CD14-positive monocyte (primary cell): ENCODE measurements around the gene DUS1L. TPM values are rescaled to one million over a fixed set of nuclear protein-coding genes. Genes with fewer than 3 reads are reported as not detected.

Experiments
- DNase-seq, 3 donors: peaks; one replicate each; pipeline ENCODE4 v3.0.0-alpha.2; 2011 to 2022
- H2AFZ ChIP-seq: 2 replicates; pipeline ENCODE4 v1.6.0; 2012; ENCODE audit warnings: mild to moderate bottlenecking, low read depth, low read length, inconsistent platforms; ENCODE audit not compliant: insufficient read depth, poor library complexity, severe bottlenecking
- H3K27ac ChIP-seq, 2 donors: 1 replicate in 1 of 2; 2 replicates in 1 of 2; pipeline ENCODE4 v1.5.1; 2012 to 2013; ENCODE audit warnings: low read length in 2 of 2, control low read depth in 1 of 2, inconsistent platforms in 1 of 2, low read depth in 1 of 2, mild to moderate bottlenecking in 1 of 2
- H3K27me3 ChIP-seq, 2 donors: one replicate each; pipeline versions ENCODE4 v1.6.0 to v1.6.1; 2011 to 2013; ENCODE audit warnings: low read length in 2 of 2; ENCODE audit not compliant: control insufficient read depth in 2 of 2, insufficient read depth in 2 of 2
- H3K36me3 ChIP-seq, 2 donors: replicated peaks in 1 of 2; 1 replicate in 1 of 2; 2 replicates in 1 of 2; pipeline versions ENCODE4 v1.5.1 to v1.6.1; 2012 to 2013; ENCODE audit warnings: low read length in 2 of 2, control low read depth in 1 of 2, inconsistent platforms in 1 of 2, mild to moderate bottlenecking in 1 of 2; ENCODE audit not compliant: insufficient read depth in 2 of 2, control insufficient read depth in 1 of 2
- H3K4me1 ChIP-seq, 2 donors: 1 replicate in 1 of 2; 2 replicates in 1 of 2; pipeline versions ENCODE4 v1.5.1 to v1.6.1; 2012 to 2013; ENCODE audit warnings: low read length in 2 of 2, control low read depth in 1 of 2, inconsistent platforms in 1 of 2, mild to moderate bottlenecking in 1 of 2, moderate library complexity in 1 of 2; ENCODE audit not compliant: insufficient read depth in 2 of 2, control insufficient read depth in 1 of 2
- H3K4me2 ChIP-seq: replicated peaks from 2 replicates; pipeline ENCODE3; 2012; ENCODE audit warnings: low read length, moderate library complexity, mild to moderate bottlenecking; ENCODE audit not compliant: poor library complexity, severe bottlenecking; ENCODE audit errors: extremely low read depth
- H3K4me3 ChIP-seq, 3 experiments: fragments of 200-600 bp in 1 of 3; sonication (generic) in 1 of 3; replicated peaks in 1 of 3; 1 replicate in 2 of 3; 2 replicates in 1 of 3; pipeline ENCODE4 v1.5.1; 2011 to 2013; ENCODE audit warnings: low read length in 3 of 3, mild to moderate bottlenecking in 3 of 3, control low read depth in 2 of 3, low read depth in 2 of 3, inconsistent platforms in 1 of 3, moderate library complexity in 1 of 3
- H3K79me2 ChIP-seq: 2 replicates; pipeline ENCODE4 v1.6.0; 2012; ENCODE audit warnings: mild to moderate bottlenecking, control low read depth, inconsistent platforms, low read length, moderate library complexity; ENCODE audit not compliant: insufficient read depth
- H3K9ac ChIP-seq: 2 replicates; pipeline ENCODE4 v1.6.0; 2017; ENCODE audit warnings: low read length, mild to moderate bottlenecking; ENCODE audit not compliant: insufficient read depth, poor library complexity, severe bottlenecking
- H3K9me3 ChIP-seq, 2 donors: replicated peaks in 1 of 2; 1 replicate in 1 of 2; 2 replicates in 1 of 2; pipeline versions ENCODE4 v1.5.1 to v1.6.1; 2012 to 2013; ENCODE audit warnings: low read length in 2 of 2, control low read depth in 1 of 2; ENCODE audit not compliant: control insufficient read depth in 1 of 2, insufficient read depth in 1 of 2
- H4K20me1 ChIP-seq: 2 replicates; pipeline ENCODE4 v1.6.0; 2012; ENCODE audit warnings: mild to moderate bottlenecking, low read length, control low read depth, moderate library complexity; ENCODE audit not compliant: insufficient read depth
- H3K27ac Mint-ChIP-seq, 7 donors: one replicate each; pipeline ENCODE4 v1.8.0; 2020; ENCODE audit warnings: mild to moderate bottlenecking in 7 of 7, mixed read lengths in 7 of 7, moderate library complexity in 6 of 7, inconsistent platforms in 2 of 7
- H3K27me3 Mint-ChIP-seq, 3 donors: one replicate each; pipeline ENCODE4 v1.8.0; 2021 to 2022; ENCODE audit warnings: low read depth in 3 of 3, mild to moderate bottlenecking in 3 of 3, mixed read lengths in 3 of 3, moderate library complexity in 3 of 3, inconsistent platforms in 1 of 3
- H3K36me3 Mint-ChIP-seq, 2 donors: one replicate each; pipeline ENCODE4 v1.8.0; 2020; ENCODE audit warnings: mixed read lengths in 2 of 2, inconsistent platforms in 1 of 2, mild to moderate bottlenecking in 1 of 2
- H3K4me1 Mint-ChIP-seq: one replicate; pipeline ENCODE4 v1.8.0; 2020; ENCODE audit warnings: mild to moderate bottlenecking, mixed read lengths
- H3K4me3 Mint-ChIP-seq, 2 donors: one replicate each; pipeline ENCODE4 v1.8.0; 2020; ENCODE audit warnings: mild to moderate bottlenecking in 2 of 2, mixed read lengths in 2 of 2, moderate library complexity in 1 of 2
- H3K9me3 Mint-ChIP-seq, 7 donors: one replicate each; pipeline ENCODE4 v1.8.0; 2020 to 2022; ENCODE audit warnings: mixed read lengths in 7 of 7, mild to moderate bottlenecking in 6 of 7, moderate library complexity in 6 of 7, inconsistent platforms in 2 of 7
- CTCF ChIP-seq: fragments of 200-600 bp; IDR thresholded peaks from one replicate; pipeline ENCODE4 v1.8.0; 2022; ENCODE audit warnings: antibody characterized with exemption, mild to moderate bottlenecking
- WGBS: methylation state at CpG from one replicate; pipeline ENCODE4 v1.1.5; 2013; ENCODE audit warnings: missing lambda C conversion rate; ENCODE audit not compliant: insufficient coverage; 5-methylcytosine and 5-hydroxymethylcytosine counted together
- intact Hi-C, 2 donors: fragments of 100-400 bp; cut with micrococcal nuclease; formaldehyde crosslinking; loops; one replicate each; pipeline versions ENCODE4 v1.15.0 to v1.15.1; 2023
- polyA plus RNA-seq, 3 donors: library from polyadenylated mRNA; depleted of rRNA in 1 of 3; unstranded in 2 of 3; stranded (reverse) in 1 of 3; fragments of 300-500 nt in 2 of 3; fragments of >200 nt in 1 of 3; fragmentation: Illumina TruSeq in 2 of 3; gene quantifications; 1 replicate in 2 of 3; 2 replicates in 1 of 3; pipeline ENCODE4 v1.2.3, GENCODE V29; 2012 to 2021

Gene DUS1L
- polyA plus RNA-seq, 3 donors, result 23.9 to 175 (median 47.6) TPM

GRCh38 chr17:82056729-82057621 is 8.6 kb downstream of the DUS1L start:
- Histone ChIP-seq H3K4me2 (no peak overlapping the region), H3K4me1 (peaks cover 12 to 16% of the 10 kb centered on the region in 2 donors), H3K79me2 (peaks cover 21% of the 10 kb centered on the region), H3K27ac (no peak overlapping the region), H3K9ac (no peak overlapping the region), H3K4me3 (no peak overlapping the region), H3K36me3 (peaks cover 82 to 84% of the 10 kb centered on the region in 2 donors), H3K27me3 (no peaks in the 10 kb centered on the region), H3K9me3 (no peaks in the 10 kb centered on the region), H2AFZ (no peak overlapping the region), H4K20me1 (peaks cover 27% of the 10 kb centered on the region)
- H3K4me1 Mint-ChIP-seq, result peaks cover 9% of the 10 kb centered on the region
- peaks cover 33 to 78% of the 10 kb centered on the region in 2 donors for H3K36me3 Mint-ChIP-seq
- no peak overlapping the region for H3K4me3 Mint-ChIP-seq
- H3K27ac Mint-ChIP-seq, result peak overlapping the region in 1 of 7 donors; percentile 22
- intact Hi-C loops, result no loop called here
- TF ChIP-seq CTCF, result no peak
- DNase-seq, result no peak
- H3K9me3 Mint-ChIP-seq, result no peaks in the 10 kb centered on the region
- WGBS, result 94% methylated on average over 28 of the region's 29 CpGs
- no peaks in the 10 kb centered on the region for H3K27me3 Mint-ChIP-seq

GRCh38 chr17:82055965-82056728 is 9.5 kb downstream of the DUS1L start:
- H3K4me1 Mint-ChIP-seq, result peaks cover 9% of the 10 kb centered on the region
- H4K20me1 ChIP-seq, result peaks cover 27% of the 10 kb centered on the region
- no peak for TF ChIP-seq CTCF
- H3K9ac ChIP-seq, result no peak overlapping the region
- H3K9me3 Mint-ChIP-seq, result no peaks in the 10 kb centered on the region
- no peak overlapping the region for H2AFZ ChIP-seq
- H3K27ac Mint-ChIP-seq, result no peak overlapping the region
- H3K36me3 ChIP-seq, result peaks cover 76 to 79% of the 10 kb centered on the region in 2 donors
- H3K9me3 ChIP-seq, result no peaks in the 10 kb centered on the region
- H3K27me3 ChIP-seq, result no peaks in the 10 kb centered on the region
- H3K4me3 Mint-ChIP-seq, result no peak overlapping the region
- peaks cover 21% of the 10 kb centered on the region for H3K79me2 ChIP-seq
- WGBS, result 93% methylated on average over 25 of the region's 28 CpGs
- H3K36me3 Mint-ChIP-seq, result peaks cover 31 to 73% of the 10 kb centered on the region in 2 donors
- intact Hi-C loops, result no loop called here
- no peaks in the 10 kb centered on the region for H3K27me3 Mint-ChIP-seq
- no peak overlapping the region for H3K4me3 ChIP-seq
- no peak overlapping the region for H3K27ac ChIP-seq
- no peak for DNase-seq
- no peak overlapping the region for H3K4me2 ChIP-seq
- H3K4me1 ChIP-seq, result peaks cover 12 to 17% of the 10 kb centered on the region in 2 donors
